HepG2 (cell line): ENCODE data around the gene MDH2.

Experiments
- CBX1 ChIP-seq: IDR thresholded peaks from one replicate; pipeline ENCODE4 v1.6.1; 2016; ENCODE audit warnings: antibody characterized with exemption, low read depth
- GFI1 ChIP-seq: sonication (generic); formaldehyde crosslinking; IDR thresholded peaks from 2 replicates; pipeline ENCODE4 v1.5.0; 2020; ENCODE audit warnings: missing genetic modification reagents, mild to moderate bottlenecking, borderline replicate concordance
- ZNF10 ChIP-seq: sonication (generic); formaldehyde crosslinking; IDR thresholded peaks from 2 replicates; pipeline ENCODE4 v1.4.0; 2020; ENCODE audit warnings: mild to moderate bottlenecking, low read depth, missing genetic modification reagents, borderline replicate concordance
- ZNF263 ChIP-seq: sonication (generic); formaldehyde crosslinking; IDR thresholded peaks from 2 replicates; pipeline ENCODE4 v1.4.0; 2020; ENCODE audit warnings: missing genetic modification reagents
- ZNF432 ChIP-seq: sonication (generic); formaldehyde crosslinking; IDR thresholded peaks from 2 replicates; pipeline ENCODE4 v1.5.0; 2020; ENCODE audit warnings: missing genetic modification reagents, mild to moderate bottlenecking, borderline replicate concordance
- ZNF879 ChIP-seq: sonication (generic); formaldehyde crosslinking; IDR thresholded peaks from 2 replicates; pipeline ENCODE4 v1.8.1; 2023; ENCODE audit warnings: missing genetic modification reagents
- TF ChIP-seq, protein P1 (sequence below): sonication (generic); formaldehyde crosslinking; IDR thresholded peaks from 2 replicates; pipeline ENCODE4 v1.5.0; 2020; ENCODE audit warnings: mild to moderate bottlenecking, missing genetic modification reagents, moderate library complexity
- TF ChIP-seq, protein P2 (sequence below), 2 experiments: fragments of 450-650 bp in 1 of 2; sonication (generic) in 1 of 2; formaldehyde crosslinking; IDR thresholded peaks; 2 replicates each; pipeline versions ENCODE4 v1.5.0 to v1.8.0; 2020 to 2022; ENCODE audit warnings: mild to moderate bottlenecking in 1 of 2, missing genetic modification reagents in 1 of 2

DNA sequence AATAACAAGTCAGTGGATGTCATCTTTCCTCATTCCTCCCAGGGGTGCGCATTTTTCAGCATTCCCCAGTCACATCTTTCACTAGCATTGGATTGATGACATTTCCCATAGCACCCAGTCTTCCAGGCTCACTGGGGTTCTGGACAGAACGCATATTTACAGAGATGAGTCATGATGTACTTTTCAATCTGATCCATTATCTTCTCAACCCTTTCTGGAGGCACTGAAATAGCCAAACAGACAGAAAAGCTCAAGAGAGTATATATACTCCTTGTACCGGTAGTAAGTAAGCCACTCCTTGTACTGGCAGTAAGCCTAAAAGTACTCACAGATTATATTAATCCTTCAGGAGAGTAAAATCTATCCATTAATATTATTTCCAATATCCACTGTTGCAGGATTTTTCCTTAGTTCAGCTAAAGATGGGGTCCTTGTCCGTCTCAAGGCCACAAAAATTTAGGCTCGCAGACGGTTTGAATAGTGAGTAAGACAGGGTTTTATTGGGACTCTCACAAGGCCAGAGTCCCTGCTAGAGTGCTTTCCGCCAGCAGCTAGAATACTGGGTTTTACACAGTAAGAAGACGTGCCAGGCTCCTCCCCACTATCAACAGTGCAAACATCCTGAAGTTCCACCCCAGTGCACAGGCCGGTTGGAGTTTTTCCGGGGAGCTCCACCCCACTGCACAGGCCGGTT is 60.8 kb downstream of the MDH2 start:
- TF ChIP-seq, protein P1, sequence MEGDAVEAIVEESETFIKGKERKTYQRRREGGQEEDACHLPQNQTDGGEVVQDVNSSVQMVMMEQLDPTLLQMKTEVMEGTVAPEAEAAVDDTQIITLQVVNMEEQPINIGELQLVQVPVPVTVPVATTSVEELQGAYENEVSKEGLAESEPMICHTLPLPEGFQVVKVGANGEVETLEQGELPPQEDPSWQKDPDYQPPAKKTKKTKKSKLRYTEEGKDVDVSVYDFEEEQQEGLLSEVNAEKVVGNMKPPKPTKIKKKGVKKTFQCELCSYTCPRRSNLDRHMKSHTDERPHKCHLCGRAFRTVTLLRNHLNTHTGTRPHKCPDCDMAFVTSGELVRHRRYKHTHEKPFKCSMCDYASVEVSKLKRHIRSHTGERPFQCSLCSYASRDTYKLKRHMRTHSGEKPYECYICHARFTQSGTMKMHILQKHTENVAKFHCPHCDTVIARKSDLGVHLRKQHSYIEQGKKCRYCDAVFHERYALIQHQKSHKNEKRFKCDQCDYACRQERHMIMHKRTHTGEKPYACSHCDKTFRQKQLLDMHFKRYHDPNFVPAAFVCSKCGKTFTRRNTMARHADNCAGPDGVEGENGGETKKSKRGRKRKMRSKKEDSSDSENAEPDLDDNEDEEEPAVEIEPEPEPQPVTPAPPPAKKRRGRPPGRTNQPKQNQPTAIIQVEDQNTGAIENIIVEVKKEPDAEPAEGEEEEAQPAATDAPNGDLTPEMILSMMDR (CRISPR knock-in tag): no peak
- no peak for TF ChIP-seq ZNF879 (CRISPR knock-in tag)
- no peak for TF ChIP-seq GFI1 (CRISPR knock-in tag)
- no peak for TF ChIP-seq ZNF432 (CRISPR knock-in tag)
- no peak for TF ChIP-seq CBX1
- TF ChIP-seq ZNF263 (CRISPR knock-in tag): peak; percentile 79
- no peak for TF ChIP-seq ZNF10
- TF ChIP-seq, protein P2, sequence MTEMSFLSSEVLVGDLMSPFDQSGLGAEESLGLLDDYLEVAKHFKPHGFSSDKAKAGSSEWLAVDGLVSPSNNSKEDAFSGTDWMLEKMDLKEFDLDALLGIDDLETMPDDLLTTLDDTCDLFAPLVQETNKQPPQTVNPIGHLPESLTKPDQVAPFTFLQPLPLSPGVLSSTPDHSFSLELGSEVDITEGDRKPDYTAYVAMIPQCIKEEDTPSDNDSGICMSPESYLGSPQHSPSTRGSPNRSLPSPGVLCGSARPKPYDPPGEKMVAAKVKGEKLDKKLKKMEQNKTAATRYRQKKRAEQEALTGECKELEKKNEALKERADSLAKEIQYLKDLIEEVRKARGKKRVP (CRISPR knock-in tag; IDR thresholded peaks at IDR 0.05): no peak
